Measurements from ENCODE around the gene APOBEC3H. TPM values are rescaled to one million over a fixed set of nuclear protein-coding genes. Genes with fewer than 3 reads are reported as not detected.
"Not testable (repeated sequence)": the region's sequence is repeated elsewhere in the genome, so short reads cannot be mapped to it uniquely, and the experiment has no call there.

Gene APOBEC3H
- 0.49 TPM in 1 of 3 replicates, not detected in the others for total RNA-seq

DNA sequence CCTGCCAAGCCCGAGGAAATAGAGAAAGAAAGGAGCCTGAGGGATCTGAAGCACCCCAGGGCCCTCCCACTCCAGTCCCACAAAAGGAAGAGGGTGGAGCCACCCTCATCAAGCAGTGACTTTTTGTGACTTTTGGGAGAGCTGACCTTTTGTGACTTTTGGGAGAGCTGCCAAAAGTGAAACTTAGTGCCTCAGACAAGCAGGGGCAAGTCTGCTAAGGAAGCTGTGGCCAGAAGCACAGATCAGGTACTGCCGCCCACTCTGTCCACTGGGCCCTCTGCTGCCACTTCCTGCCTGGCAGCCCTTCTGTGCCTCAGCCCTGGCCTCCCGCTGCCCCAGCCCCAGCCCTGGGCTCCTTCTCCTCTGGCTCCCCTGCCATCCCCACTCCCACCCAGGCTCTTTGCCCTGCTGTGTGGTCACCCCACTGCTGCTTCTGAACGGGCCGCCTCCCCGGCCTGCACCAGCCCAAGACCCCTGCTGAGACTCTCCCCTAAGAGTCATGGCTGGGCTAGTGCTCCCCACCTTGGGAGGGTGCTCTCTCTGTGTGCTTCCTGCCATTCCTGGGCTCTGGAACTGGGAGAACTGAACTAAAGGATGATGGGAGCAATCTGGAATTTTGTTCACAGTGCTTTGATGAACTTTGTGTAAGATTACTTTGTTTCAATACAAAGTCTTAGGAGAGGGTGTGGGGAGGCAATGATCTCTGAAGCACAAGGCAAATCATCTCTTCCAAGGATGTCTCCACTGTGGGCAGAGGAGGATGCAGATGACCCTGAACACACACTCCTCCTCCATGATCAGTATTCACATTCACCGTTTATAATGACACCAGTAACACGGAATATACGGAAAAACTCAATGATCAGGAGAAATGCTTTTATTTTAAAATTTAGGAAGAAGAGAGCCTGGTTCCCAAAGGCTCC lies at the start of gene APOBEC3H:
APOBEC3H (plus strand) TSS at position 147 of the 923 bp plus-strand sequence. CDS start 3,035 bp downstream, outside the sequence.
- H3K27me3 Mint-ChIP-seq (ENCODE audit: low read depth), result no peaks in the 10 kb centered on the region
- no peaks in the 10 kb centered on the region for H3K9me3 Mint-ChIP-seq
- H3K4me3 Mint-ChIP-seq, result no peak within 1 kb of the TSS
- no peak for DNase-seq (ENCODE audit: low spot score in 2 of 2, unreplicated experiment in 2 of 2)
- peaks cover 12% of the 10 kb centered on the region for H3K4me1 Mint-ChIP-seq
- no peaks in the 10 kb centered on the region for H3K36me3 Mint-ChIP-seq
- peak within 1 kb of the TSS; percentile 87 for H3K27ac Mint-ChIP-seq
- TF ChIP-seq, protein P1, sequence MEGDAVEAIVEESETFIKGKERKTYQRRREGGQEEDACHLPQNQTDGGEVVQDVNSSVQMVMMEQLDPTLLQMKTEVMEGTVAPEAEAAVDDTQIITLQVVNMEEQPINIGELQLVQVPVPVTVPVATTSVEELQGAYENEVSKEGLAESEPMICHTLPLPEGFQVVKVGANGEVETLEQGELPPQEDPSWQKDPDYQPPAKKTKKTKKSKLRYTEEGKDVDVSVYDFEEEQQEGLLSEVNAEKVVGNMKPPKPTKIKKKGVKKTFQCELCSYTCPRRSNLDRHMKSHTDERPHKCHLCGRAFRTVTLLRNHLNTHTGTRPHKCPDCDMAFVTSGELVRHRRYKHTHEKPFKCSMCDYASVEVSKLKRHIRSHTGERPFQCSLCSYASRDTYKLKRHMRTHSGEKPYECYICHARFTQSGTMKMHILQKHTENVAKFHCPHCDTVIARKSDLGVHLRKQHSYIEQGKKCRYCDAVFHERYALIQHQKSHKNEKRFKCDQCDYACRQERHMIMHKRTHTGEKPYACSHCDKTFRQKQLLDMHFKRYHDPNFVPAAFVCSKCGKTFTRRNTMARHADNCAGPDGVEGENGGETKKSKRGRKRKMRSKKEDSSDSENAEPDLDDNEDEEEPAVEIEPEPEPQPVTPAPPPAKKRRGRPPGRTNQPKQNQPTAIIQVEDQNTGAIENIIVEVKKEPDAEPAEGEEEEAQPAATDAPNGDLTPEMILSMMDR (IDR thresholded peaks at IDR 0.05; ENCODE audit: unreplicated experiment), result no peak

DNA sequence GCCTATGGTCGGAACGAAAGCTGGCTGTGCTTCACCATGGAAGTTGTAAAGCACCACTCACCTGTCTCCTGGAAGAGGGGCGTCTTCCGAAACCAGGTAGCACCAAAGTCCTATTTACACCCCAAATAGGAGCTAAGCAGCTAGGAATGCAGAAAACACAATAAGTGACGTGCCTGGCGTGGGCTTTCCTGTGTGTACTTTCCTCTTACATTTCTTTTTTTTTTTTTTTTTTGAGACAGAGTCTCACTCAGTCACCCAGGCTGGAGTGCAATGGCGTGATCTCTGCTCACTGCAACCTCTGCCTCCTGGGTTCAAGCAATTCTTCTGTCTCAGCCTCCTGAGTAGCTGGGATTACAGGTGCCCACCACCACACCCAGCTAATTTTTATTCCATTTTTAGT lies 47.6 kb upstream of the APOBEC3H start:
- not testable (repeated sequence) for H3K27ac Mint-ChIP-seq; H3K4me1 Mint-ChIP-seq; H3K27me3 Mint-ChIP-seq (ENCODE audit: low read depth); H3K4me3 Mint-ChIP-seq; H3K9me3 Mint-ChIP-seq; DNase-seq (ENCODE audit: low spot score in 2 of 2, unreplicated experiment in 2 of 2); H3K36me3 Mint-ChIP-seq

DNA sequence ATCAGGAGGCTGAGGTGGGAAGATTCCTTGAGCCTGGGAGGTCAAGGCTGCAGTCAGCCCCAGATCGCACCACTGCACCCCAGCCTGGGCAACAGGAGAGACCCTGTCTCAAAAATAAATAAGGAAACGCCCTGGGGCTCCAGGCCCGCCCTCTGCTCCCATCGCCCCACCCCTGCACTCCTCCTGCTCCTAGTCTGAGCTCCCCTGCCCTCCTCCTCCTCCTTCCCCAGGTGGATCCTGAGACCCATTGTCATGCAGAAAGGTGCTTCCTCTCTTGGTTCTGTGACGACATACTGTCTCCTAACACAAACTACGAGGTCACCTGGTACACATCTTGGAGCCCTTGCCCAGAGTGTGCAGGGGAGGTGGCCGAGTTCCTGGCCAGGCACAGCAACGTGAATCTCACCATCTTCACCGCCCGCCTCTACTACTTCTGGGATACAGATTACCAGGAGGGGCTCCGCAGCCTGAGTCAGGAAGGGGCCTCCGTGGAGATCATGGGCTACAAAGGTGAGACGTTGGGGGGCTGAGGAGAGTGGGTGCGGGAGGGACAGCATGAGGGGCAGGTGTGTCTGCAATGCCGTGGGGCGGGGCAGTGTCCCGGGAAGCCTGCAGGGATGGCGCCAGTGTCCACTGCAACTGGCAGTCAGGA lies 45.1 kb upstream of the APOBEC3H start:
- not testable (repeated sequence) for H3K27ac Mint-ChIP-seq

DNA sequence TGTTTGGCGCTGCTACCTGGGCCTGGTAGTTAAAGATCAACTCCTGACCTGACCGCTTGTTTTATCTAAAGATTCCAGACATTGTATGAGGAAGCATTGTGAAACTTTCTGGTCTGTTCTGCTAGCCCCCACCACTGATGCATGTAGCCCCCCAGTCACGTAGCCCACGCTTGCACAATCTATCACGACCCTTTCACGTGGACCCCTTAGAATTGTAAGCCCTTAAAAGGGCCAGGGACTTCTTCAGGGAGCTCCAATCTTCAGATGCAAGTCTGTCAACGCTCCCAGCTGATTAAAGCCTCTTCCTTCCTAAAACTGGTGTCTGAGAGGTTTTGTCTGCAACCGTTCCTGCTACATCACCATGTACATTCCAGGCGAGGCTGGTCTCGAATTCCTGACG lies 41.4 kb upstream of the APOBEC3H start:
- H3K4me3 Mint-ChIP-seq, result no peak overlapping the region
- no peaks in the 10 kb centered on the region for H3K4me1 Mint-ChIP-seq
- no peak for DNase-seq (ENCODE audit: low spot score in 2 of 2, unreplicated experiment in 2 of 2)
- H3K36me3 Mint-ChIP-seq, result no peaks in the 10 kb centered on the region
- H3K27ac Mint-ChIP-seq, result no peak overlapping the region
- no peaks in the 10 kb centered on the region for H3K27me3 Mint-ChIP-seq (ENCODE audit: low read depth)
- TF ChIP-seq, protein P1 (IDR thresholded peaks at IDR 0.05; ENCODE audit: unreplicated experiment), result no peak
- H3K9me3 Mint-ChIP-seq, result no peaks in the 10 kb centered on the region

More for the DNA sequence above, 45.1 kb upstream of the APOBEC3H start:
- not testable (repeated sequence) for H3K36me3 Mint-ChIP-seq; H3K4me1 Mint-ChIP-seq; DNase-seq (ENCODE audit: low spot score in 2 of 2, unreplicated experiment in 2 of 2); H3K9me3 Mint-ChIP-seq; H3K27me3 Mint-ChIP-seq (ENCODE audit: low read depth); H3K4me3 Mint-ChIP-seq

DNA sequence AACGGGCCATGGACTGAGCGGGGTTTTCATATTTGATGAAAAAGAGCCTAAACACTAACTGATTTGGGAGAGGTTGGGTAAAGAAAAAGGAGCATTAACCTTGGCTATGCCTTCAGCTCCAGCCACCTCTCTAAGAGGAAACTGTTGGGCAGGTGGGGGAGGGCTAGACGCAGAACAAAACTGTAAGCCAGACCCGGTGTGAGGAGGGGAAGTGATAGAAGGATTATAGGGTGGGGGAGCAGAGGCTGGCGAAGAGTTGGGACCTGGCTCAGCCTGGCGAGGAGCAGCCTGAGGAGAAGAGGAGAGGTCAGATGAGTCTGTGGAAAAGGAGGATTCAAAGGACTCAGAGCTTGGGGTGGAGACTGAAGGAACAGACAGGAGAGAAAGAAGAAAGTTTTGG lies 35.8 kb upstream of the APOBEC3H start:
- H3K36me3 Mint-ChIP-seq; H3K9me3 Mint-ChIP-seq; DNase-seq (ENCODE audit: low spot score in 2 of 2, unreplicated experiment in 2 of 2); H3K4me3 Mint-ChIP-seq; H3K4me1 Mint-ChIP-seq; H3K27me3 Mint-ChIP-seq (ENCODE audit: low read depth); H3K27ac Mint-ChIP-seq: not testable (repeated sequence)

DNA sequence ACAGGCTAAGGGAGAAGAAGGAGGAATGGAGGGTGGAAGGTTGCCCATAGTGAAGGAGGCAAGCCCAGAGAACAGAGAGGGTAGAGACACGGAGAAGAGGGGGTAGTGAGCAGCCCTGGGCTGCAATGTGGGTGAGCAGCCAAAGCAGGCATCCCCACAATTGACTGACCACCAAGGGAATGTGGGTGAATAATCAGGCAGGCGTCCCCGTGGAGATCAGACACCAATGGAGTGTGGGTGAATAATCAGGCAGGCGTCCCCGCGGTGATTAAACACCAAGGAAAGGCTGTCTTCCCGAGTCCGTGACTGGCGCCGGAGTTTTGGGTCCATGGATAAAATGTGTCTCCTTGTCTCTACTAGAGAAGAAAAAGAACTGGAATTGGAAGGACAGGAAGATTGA lies 35.1 kb upstream of the APOBEC3H start:
- not testable (repeated sequence) for H3K27ac Mint-ChIP-seq; H3K9me3 Mint-ChIP-seq; H3K4me1 Mint-ChIP-seq; H3K36me3 Mint-ChIP-seq; H3K4me3 Mint-ChIP-seq; DNase-seq (ENCODE audit: low spot score in 2 of 2, unreplicated experiment in 2 of 2); H3K27me3 Mint-ChIP-seq (ENCODE audit: low read depth)

DNA sequence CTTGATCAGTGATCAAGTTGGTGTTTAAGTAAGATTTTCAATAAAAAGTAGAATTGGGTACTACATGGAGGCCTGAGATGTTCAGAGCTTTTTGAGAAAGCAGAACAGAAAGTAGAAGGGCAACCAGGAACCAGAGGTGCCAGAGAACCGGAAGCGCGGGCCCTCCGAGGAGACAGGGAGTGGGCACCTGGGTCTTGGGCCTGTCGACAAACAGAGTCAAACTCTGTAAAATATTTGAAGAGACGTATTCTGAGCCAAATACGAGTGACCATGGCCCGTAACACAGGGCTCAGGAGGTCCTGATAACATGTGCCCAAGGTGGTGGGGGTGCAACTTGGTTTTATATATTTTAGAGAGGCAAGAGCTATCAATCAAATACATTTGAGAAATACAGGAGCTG lies 33.1 kb upstream of the APOBEC3H start:
- H3K4me3 Mint-ChIP-seq; H3K27me3 Mint-ChIP-seq (ENCODE audit: low read depth); H3K9me3 Mint-ChIP-seq; DNase-seq (ENCODE audit: low spot score in 2 of 2, unreplicated experiment in 2 of 2); H3K4me1 Mint-ChIP-seq; H3K36me3 Mint-ChIP-seq; H3K27ac Mint-ChIP-seq: not testable (repeated sequence)

DNA sequence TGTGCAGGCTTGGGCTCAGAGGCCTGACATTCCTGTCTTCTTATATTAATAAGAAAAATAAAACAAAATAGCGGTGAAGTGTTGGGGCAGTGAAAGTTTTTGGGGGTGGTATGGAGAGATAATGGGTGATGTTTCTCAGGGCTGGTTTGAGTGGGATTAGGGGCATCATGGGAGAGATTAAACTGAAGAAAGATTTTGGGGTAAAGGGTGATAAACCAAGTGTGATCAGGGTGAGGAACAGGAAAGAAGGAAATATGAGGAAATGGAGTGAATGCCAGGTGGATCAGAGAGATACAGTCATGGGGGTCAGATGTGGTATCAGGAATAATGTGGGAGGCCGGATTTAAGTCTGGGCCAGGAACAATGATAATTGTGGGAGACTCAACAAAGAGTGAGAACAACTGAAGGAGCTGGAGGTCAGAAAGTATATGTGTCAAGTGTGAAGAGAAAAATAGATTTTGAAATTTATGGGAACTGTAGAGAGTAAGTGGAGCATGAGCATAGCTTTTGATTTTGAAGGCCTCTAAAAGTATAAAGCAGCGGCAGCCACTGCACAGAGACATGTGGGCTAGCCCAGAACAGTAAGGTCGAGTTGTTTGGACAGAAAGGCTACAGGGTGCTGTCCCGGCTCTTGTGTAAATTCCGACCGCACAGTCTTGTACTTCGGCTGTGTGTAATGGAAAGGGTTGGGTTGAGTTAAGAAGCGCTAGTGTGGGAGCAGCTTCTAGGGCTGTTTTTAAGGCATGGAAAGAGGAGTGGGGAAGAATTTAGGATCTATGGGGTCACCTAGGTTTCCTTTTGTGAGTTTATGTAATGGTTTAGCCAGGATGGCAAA lies 30.4 kb upstream of the APOBEC3H start:
- H3K27ac Mint-ChIP-seq; H3K4me1 Mint-ChIP-seq; H3K36me3 Mint-ChIP-seq; H3K4me3 Mint-ChIP-seq; DNase-seq (ENCODE audit: low spot score in 2 of 2, unreplicated experiment in 2 of 2); H3K27me3 Mint-ChIP-seq (ENCODE audit: low read depth); H3K9me3 Mint-ChIP-seq: not testable (repeated sequence)
